Lung microvascular endothelial cell (primary cell): ENCODE results near the gene SHISAL1. TPM values are rescaled to one million over a fixed set of nuclear protein-coding genes. Genes with fewer than 3 reads are reported as not detected.
A peak's percentile ranks its signal among the peaks of the same experiment; 100 is the strongest.

ENCODE experiments used
- DNase-seq, 2 donors: peaks; one replicate each; pipeline versions ENCODE4 v3.0.0 to v3.0.0-alpha.2; 2010; ENCODE audit warnings: low read depth in 2 of 2
- total RNA-seq: library from RNA; depleted of rRNA; stranded (reverse); fragments of >200 nt; gene quantifications from 2 replicates; pipeline ENCODE4 v1.2.1, GENCODE V29; 2014

The SHISAL1 gene
- under 0.01 TPM in 2 replicates for total RNA-seq

- no peak for DNase-seq
These were observed at the start of gene SHISAL1 for GRCh38 chr22:44312766-44313165. Gene SHISAL1 (minus strand): TSS chr22:44312951. CDS start chr22:44300945, 12,006 bp downstream.

GRCh38 chr22:44361391-44362126, 48.8 kb upstream of the SHISAL1 start:
- no peak for DNase-seq

DNA sequence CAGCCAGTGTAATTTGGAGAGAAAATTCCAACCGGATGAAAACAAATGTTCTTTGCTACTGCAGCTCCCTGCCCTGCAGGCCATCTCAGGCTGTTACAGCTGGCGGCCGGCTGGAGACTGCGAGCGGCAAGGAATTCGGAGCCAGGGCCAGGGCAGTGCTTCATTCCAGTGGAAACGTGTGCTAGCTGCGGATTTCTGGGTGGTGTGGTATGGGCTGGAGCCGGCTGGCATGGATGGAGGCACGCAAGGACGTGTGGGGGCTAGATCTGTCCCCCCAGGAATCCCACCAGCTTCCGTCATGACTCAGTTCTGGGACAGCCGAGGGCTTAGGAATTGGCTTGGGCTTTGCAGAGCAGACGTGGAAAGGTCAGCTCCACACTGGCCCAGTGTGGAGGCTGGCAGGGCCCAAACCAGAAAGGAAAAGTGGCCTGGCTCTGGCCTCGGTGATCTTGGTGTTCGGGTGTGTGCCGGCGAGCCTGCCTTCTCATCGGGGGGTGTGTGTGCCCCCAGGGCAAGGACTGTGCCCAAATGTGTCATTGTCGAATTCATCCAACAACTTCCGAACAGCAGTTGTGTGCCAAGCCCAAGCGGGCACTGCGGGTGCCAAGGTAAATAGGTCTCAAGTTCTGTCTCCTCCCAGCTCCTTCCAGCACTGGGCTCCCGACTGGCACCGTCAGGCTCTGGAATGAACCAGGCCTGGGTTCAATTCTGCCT, 48.1 kb upstream of the SHISAL1 start:
- peak; percentile 26 to 34 for DNase-seq

DNA sequence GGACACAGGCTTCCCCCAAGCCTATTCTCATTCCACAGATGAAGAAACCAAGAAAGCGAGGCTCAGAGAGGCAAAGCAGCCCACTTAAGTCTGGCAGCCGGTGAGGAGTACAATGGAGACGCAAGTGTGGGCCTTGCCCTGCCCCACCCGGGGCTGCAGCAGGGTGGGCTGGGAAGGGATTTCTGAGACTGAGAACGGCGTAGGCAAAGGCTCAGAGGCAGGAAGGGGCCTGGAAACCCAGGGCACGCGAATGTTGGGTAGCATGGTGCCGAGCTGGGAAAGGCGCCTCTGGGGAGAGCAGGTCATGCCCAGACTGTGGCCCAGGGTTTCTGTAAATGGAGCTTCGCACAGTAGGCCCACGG, 47.5 kb upstream of the SHISAL1 start:
- no peak for DNase-seq

DNA sequence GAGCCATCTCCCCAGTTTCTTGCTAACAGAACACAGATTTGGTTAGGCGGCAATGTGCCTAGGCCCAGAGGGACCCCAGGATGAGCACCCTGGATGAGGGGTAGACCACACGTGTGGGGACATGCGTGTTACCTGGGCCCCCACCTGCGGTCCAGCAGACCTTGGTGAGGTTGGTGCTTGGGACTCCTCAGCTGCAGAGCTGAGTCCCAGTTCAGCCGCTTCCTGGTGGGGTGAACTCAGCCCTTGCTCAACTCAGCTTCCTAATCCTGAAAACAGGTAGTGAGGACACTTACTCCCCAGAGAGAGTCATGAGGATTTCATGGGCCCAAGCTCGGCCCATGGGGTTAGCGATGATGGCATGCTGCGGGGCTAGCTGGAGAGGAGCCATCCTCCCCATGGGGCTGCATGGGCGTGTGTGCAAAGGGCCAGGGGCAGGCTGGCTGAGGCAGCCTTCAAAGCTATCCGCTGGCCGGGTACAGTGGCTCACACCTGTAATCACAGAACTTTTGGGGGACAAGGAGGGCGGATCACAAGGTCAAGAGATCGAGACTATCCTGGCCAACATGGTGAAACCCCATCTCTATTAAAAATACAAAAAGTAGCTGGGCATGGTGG, 46.9 kb upstream of the SHISAL1 start:
- DNase-seq: no peak

DNA sequence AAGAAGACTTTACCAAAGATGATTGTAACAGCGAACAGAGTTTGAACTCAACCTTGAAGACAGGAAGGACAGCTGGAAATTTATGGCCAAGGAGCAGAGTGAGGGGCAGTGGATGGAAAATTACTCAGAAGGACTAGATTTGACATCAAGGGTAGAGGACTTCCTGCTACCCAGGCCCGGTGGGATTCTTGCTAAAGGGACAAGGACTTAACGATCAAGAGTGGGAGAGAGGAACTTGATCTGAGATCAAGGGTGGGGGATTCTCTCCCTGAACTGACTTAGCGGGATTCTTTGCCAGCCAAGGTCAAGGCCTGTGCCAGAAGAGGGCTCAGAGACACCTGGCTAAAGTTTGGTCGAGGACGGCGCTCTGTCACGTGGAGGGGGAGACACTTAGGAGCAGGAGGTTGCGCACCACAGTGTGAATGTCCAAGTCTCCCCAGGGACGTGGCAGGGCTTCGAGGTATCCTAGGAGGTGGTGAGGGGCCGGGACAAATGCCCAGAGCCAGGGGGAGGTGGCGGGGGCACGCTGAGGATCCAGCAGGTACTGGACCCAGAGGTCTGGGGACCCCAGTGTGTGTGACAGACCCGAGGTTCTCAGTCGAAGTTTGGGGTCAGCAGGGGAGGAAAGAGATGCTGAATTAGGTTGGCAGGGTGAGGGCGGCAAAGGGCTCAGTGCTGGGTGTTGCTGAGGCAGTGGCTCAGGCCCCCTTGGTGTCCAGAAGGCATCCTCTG, 46.1 kb upstream of the SHISAL1 start:
- DNase-seq: no peak

DNA sequence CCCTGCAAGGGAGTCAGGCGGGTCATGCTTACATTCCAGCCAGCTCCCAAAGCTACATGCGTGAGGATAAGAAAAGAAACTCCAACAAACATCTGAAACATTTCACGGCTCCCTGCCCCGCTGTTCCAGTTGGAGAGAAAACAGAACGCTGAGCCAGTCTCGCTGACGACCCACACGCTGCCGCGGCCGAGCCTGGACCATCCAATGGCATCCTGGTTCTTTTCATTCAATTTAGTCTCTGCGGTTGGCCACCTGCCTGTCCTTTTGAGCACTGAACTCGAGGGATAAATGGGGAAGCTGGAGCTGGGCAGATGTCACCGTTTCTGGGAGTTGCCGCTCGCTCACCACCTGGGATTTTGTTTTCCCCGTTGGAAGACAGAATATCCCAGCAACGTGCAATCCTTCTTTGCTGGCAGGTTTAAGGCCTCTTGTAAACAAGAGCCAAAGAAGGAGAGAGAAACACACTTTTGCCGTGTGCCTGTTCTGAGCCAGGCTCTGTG, 45.3 kb upstream of the SHISAL1 start:
- DNase-seq: no peak

GRCh38 chr22:44357296-44357965, 44.7 kb upstream of the SHISAL1 start:
- DNase-seq: no peak

- DNase-seq: no peak
These were observed 42.9 kb upstream of the SHISAL1 start for GRCh38 chr22:44355716-44356070.

GRCh38 chr22:44354288-44354687, 41.5 kb upstream of the SHISAL1 start:
- DNase-seq: no peak

DNA sequence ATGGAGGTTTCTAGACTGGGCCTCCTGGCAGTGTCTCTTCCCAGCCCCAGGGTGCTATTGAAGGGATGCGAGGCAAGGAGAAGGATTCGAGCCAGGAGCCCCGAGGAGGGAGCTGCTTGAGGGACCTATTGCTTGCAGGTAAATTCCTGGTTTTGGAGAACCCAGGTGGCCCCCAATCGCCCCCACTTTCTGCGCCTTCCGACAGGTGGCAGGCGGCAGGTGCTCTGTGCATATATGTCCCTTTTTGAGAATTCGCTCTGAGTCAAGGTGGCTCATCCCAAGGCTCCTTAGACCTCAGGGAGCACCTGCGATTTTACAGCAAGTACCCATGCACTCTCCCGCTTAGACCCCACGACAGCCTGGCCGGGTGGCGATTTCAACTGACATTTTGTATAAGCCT, 40.3 kb upstream of the SHISAL1 start:
- DNase-seq: no peak

- no peak for DNase-seq
These were observed 39.8 kb upstream of the SHISAL1 start for GRCh38 chr22:44352378-44353035.

GRCh38 chr22:44351685-44352377, 39.1 kb upstream of the SHISAL1 start:
- peak in 1 of 2 donors; percentile 56 for DNase-seq

GRCh38 chr22:44351037-44351436, 38.3 kb upstream of the SHISAL1 start:
- no peak for DNase-seq

DNA sequence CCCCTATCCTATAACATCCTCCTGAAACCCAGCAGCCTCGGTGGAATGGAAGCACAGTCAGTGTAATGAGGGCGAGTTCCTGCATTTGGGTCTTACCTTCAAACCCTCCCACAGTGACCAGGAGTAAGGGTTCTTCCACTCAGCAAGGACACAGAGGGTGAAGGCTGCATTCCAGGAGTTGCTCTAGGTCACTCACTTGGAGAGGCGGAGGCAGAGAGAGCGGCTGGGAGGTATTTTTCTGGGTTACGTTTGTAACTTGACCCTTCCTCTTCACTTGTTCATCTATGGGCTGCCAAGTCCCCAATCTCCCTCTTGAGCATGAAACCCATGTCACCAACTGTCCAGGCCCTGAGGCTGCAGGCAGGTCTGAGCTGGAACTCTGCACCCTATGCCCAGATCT, 36.8 kb upstream of the SHISAL1 start:
- DNase-seq: no peak

GRCh38 chr22:44348971-44349560, 36.3 kb upstream of the SHISAL1 start:
- peak in 1 of 2 donors; percentile 16 for DNase-seq

DNA sequence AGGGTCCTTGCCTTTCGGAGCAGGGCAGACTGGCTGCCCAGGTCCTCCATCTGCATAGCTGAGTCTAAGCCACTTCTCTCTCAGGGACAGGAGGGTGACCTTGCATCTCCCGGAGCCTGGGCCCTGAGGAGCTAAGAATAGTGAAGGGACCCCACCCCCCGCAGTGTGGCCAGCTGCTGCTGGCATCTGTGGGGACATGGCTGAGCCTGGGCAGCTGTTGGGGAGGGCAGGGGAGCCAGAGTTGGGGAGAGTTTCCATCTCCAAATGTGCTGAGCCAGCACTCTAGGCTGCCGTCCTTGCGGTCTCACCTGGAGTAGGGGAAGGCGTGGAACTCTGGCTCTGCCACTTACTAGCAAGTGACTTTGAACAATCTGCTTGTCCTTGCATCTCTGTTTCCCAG, 34.8 kb upstream of the SHISAL1 start:
- no peak for DNase-seq

DNA sequence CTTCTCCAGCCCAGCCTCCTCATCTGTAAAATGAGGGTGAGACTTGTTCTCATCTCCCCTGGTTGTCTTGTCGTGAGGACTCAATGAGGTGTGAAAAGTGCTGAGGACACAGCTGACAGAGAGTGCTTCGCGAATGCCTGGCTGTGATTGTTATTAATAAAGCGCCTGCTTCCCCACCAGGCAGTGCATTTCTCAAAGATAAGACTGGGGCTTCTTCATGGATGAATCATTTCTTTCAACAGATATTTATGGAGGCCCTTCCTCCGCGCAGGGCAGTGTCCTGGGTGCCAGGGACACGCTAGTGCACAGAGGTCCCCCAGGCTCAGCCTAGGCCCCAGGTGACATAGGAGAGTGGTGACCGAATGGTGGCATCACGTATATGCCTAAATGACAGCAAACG, 34.3 kb upstream of the SHISAL1 start:
- DNase-seq: no peak

DNA sequence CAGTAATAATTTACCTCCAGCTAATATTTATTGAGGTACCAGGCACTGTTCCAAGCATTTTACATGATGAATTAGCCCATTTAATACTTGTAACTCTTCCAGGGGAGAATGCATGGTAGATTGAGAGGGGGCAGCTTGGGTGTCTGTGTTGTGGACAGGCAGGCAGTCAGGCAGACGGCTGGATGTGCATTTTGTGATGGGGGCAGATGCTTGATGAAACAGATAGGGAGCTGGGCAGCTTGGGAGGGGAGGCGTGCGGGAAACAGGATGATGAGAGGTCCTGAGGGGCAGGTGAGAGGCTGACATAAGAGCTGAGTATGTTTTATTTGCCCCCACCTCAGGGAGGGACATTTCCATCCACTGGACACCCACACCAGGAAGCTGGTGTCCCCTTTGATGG, 33.1 kb upstream of the SHISAL1 start:
- no peak for DNase-seq

GRCh38 chr22:44344407-44344806, 31.7 kb upstream of the SHISAL1 start:
- no peak for DNase-seq
